HCT116 (cell line): ENCODE results near the gene SNRNP70. TPM values are rescaled to one million over a fixed set of nuclear protein-coding genes. Genes with fewer than 3 reads are reported as not detected.
A peak's percentile ranks its signal among the peaks of the same experiment; 100 is the strongest.
"Not testable (repeated sequence)": the region's sequence is repeated elsewhere in the genome, so short reads cannot be mapped to it uniquely, and the experiment has no call there.

Experiments used
- ATAC-seq: fragments of 200-7000 bp; cut with Tn5 transposase; 2 replicates; pipeline ENCODE4 v1.9.1; 2020; ENCODE audit warnings: mild to moderate bottlenecking, moderate library complexity
- BruUV-seq: library from RNA; stranded (reverse); fragments of 400-500 nt; replicated peaks from 2 replicates; lab custom pipeline; 2021; lab: Mats Ljungman, UMichigan
- CTCF ChIA-PET: fragments of 300-600 bp; sonication (Branson Sonifier 250); formaldehyde crosslinking; loops from one replicate; lab custom pipeline; 2021; ENCODE audit warnings: antibody characterized with exemption; lab: Charles Lee
- POLR2A ChIA-PET: fragments of 300-600, 350-600 bp; sonication (Branson Sonifier 250); formaldehyde crosslinking; loops from one replicate; lab custom pipeline; 2021; ENCODE audit warnings: antibody characterized with exemption; lab: Charles Lee
- RAD21 ChIA-PET, 2 experiments: fragments of 300-600 bp; sonication (Branson Sonifier 250); formaldehyde crosslinking; loops; one replicate each; lab custom pipeline; 2023; ENCODE audit warnings: low total read pairs in 2 of 2; ENCODE audit not compliant: uncharacterized antibody in 2 of 2, unreplicated experiment in 2 of 2, low non-redundant PET in 1 of 2; lab: Charles Lee
- DNase-seq: peaks from one replicate; pipeline ENCODE4 v3.0.0-alpha.2; 2010; ENCODE audit warnings: low read depth, low spot score
- H2AFZ ChIP-seq: fragments of 200-600 bp; shearing (Covaris generic), sonication (generic); 2 replicates; pipeline ENCODE4 v1.6.1; 2017; ENCODE audit warnings: low read depth, mixed run types, mixed read lengths, antibody characterized with exemption, low read length; ENCODE audit not compliant: poor library complexity, severe bottlenecking
- H3K27ac ChIP-seq: 2 replicates; pipeline ENCODE4 v1.5.1; 2012; ENCODE audit warnings: low read depth, low read length
- H3K27me3 ChIP-seq: fragments of 200-600 bp; sonication (generic); 2 replicates; pipeline ENCODE4 v1.6.1; 2016; ENCODE audit warnings: mixed run types, low read length, mixed read lengths; ENCODE audit not compliant: insufficient read depth
- H3K36me3 ChIP-seq, 2 experiments: fragments of 200-500 bp in 1 of 2; fragments of 200-600 bp in 1 of 2; sonication (Bioruptor generic) in 1 of 2; sonication (generic) in 1 of 2; 2 replicates each; pipeline versions ENCODE4 v1.5.1 to v1.6.1; 2014 to 2016; ENCODE audit warnings: low read length in 2 of 2, inconsistent platforms in 1 of 2, mixed read lengths in 1 of 2, mixed run types in 1 of 2; ENCODE audit not compliant: insufficient read depth in 2 of 2, control insufficient read depth in 1 of 2
- H3K4me1 ChIP-seq, 2 experiments: fragments of 200-600 bp in 1 of 2; sonication (generic) in 1 of 2; 2 replicates each; pipeline versions ENCODE4 v1.5.1 to v1.6.1; 2012 to 2017; ENCODE audit warnings: low read length in 2 of 2, inconsistent platforms in 1 of 2, mild to moderate bottlenecking in 1 of 2, mixed read lengths in 1 of 2, mixed run types in 1 of 2, moderate library complexity in 1 of 2; ENCODE audit not compliant: insufficient read depth in 2 of 2, control insufficient read depth in 1 of 2
- H3K4me2 ChIP-seq: fragments of 200-600 bp; sonication (generic); 2 replicates; pipeline ENCODE4 v1.6.1; 2017; ENCODE audit warnings: mixed run types, low read length, mixed read lengths
- H3K4me3 ChIP-seq, 2 experiments: fragments of 200-600 bp in 1 of 2; sonication (generic) in 1 of 2; replicated peaks in 1 of 2; 2 replicates each; pipeline ENCODE4 v1.5.1; 2011 to 2016; ENCODE audit warnings: low read length in 2 of 2, control low read depth in 1 of 2, low read depth in 1 of 2, mild to moderate bottlenecking in 1 of 2, mixed read lengths in 1 of 2, mixed run types in 1 of 2
- H3K79me2 ChIP-seq: fragments of 200-600 bp; sonication (generic); 2 replicates; pipeline ENCODE4 v1.6.1; 2017; ENCODE audit warnings: mild to moderate bottlenecking, mixed run types, low read length, moderate library complexity, mixed read lengths; ENCODE audit not compliant: insufficient read depth
- H3K9ac ChIP-seq: fragments of 200-600 bp; sonication (generic); 2 replicates; pipeline ENCODE4 v1.6.1; 2016; ENCODE audit warnings: low read length, mixed read lengths
- H3K9me2 ChIP-seq: fragments of 200-600 bp; sonication (generic), shearing (Covaris generic); 2 replicates; pipeline ENCODE4 v1.6.1; 2017; ENCODE audit warnings: mixed run types, mild to moderate bottlenecking, moderate library complexity; ENCODE audit not compliant: insufficient read depth
- H3K9me3 ChIP-seq, 2 experiments: fragments of 200-500 bp in 1 of 2; fragments of 200-600 bp in 1 of 2; sonication (Bioruptor generic) in 1 of 2; sonication (generic) in 1 of 2; 2 replicates each; pipeline ENCODE4 v1.6.1; 2014 to 2017; ENCODE audit warnings: low read length in 2 of 2, mixed read lengths in 2 of 2, inconsistent platforms in 1 of 2, low read depth in 1 of 2, mild to moderate bottlenecking in 1 of 2, mixed run types in 1 of 2, moderate library complexity in 1 of 2; ENCODE audit not compliant: control insufficient read depth in 1 of 2, insufficient read depth in 1 of 2
- H4K20me1 ChIP-seq: fragments of 200-600 bp; sonication (generic), shearing (Covaris generic); 2 replicates; pipeline ENCODE4 v1.6.1; 2017; ENCODE audit warnings: mixed run types, mild to moderate bottlenecking, moderate library complexity; ENCODE audit not compliant: insufficient read depth
- EGR1 ChIP-seq: IDR thresholded peaks from 2 replicates; pipeline ENCODE4 v1.6.1; 2012; ENCODE audit warnings: low read depth
- ELF1 ChIP-seq: IDR thresholded peaks from 2 replicates; pipeline ENCODE4 v1.6.1; 2012; ENCODE audit warnings: low read depth, borderline replicate concordance
- EZH2 ChIP-seq: fragments of 200-600 bp; sonication (generic); IDR thresholded peaks from 2 replicates; pipeline ENCODE4 v1.6.1; 2017; ENCODE audit warnings: antibody characterized with exemption, mixed run types
- EZH2phosphoT487 ChIP-seq: fragments of 200-600 bp; IDR thresholded peaks from 2 replicates; pipeline ENCODE4 v1.6.1; 2018; ENCODE audit warnings: antibody characterized with exemption, borderline replicate concordance
- POLR2A ChIP-seq: IDR thresholded peaks from 2 replicates; pipeline ENCODE4 v1.7.0; 2011; ENCODE audit warnings: borderline replicate concordance; ENCODE audit not compliant: insufficient read depth, insufficient read length; ENCODE audit errors: extremely low read depth
- POLR2AphosphoS5 ChIP-seq: IDR thresholded peaks from 2 replicates; pipeline ENCODE4 v1.6.1; 2011; ENCODE audit warnings: mild to moderate bottlenecking, low read depth, low read length, moderate library complexity
- RAD21 ChIP-seq: IDR thresholded peaks from 2 replicates; pipeline ENCODE4 v1.6.1; 2012; ENCODE audit warnings: low read depth, mild to moderate bottlenecking
- SIN3A ChIP-seq: IDR thresholded peaks from 2 replicates; pipeline ENCODE4 v1.6.1; 2012; ENCODE audit warnings: low read depth
- SP1 ChIP-seq: IDR thresholded peaks from 2 replicates; pipeline ENCODE4 v1.6.1; 2012; ENCODE audit warnings: low read depth
- ZFX ChIP-seq: fragments of 450-650 bp; IDR thresholded peaks from 2 replicates; pipeline ENCODE4 v1.6.1; 2017
- intact Hi-C: fragments of 100-400 bp; cut with micrococcal nuclease; formaldehyde crosslinking; loops from 2 replicates; pipeline ENCODE4 v1.10.0; 2022
- total RNA-seq: library from RNA; stranded (reverse); gene quantifications from one replicate; pipeline ENCODE4 v1.2.1, GENCODE V29; 2021; ENCODE audit not compliant: unreplicated experiment
- TF ChIP-seq, protein P1 (sequence below), 3 experiments: fragments of 200-600 bp in 1 of 3; sonication (generic) in 1 of 3; IDR thresholded peaks in 2 of 3; conservative IDR thresholded peaks in 1 of 3; 2 replicates each; pipeline ENCODE4 v1.5.1; 2012 to 2017; ENCODE audit warnings: low read depth in 2 of 3, low read length in 2 of 3, antibody characterized with exemption in 1 of 3, borderline replicate concordance in 1 of 3, control low read depth in 1 of 3, mild to moderate bottlenecking in 1 of 3, mixed read lengths in 1 of 3, mixed run types in 1 of 3, moderate library complexity in 1 of 3; ENCODE audit not compliant: insufficient read depth in 1 of 3
- TF ChIP-seq, protein P2 (sequence below): IDR thresholded peaks from 2 replicates; pipeline ENCODE4 v1.6.1; 2011; ENCODE audit warnings: mild to moderate bottlenecking, low read length, moderate library complexity; ENCODE audit not compliant: insufficient replicate concordance; ENCODE audit errors: extremely low read depth
- TF ChIP-seq, protein P3 (sequence below): IDR thresholded peaks from 2 replicates; pipeline ENCODE4 v1.6.1; 2012

Gene SNRNP70
- total RNA-seq, 1 experiment from 2014 or later: 236 TPM

DNA sequence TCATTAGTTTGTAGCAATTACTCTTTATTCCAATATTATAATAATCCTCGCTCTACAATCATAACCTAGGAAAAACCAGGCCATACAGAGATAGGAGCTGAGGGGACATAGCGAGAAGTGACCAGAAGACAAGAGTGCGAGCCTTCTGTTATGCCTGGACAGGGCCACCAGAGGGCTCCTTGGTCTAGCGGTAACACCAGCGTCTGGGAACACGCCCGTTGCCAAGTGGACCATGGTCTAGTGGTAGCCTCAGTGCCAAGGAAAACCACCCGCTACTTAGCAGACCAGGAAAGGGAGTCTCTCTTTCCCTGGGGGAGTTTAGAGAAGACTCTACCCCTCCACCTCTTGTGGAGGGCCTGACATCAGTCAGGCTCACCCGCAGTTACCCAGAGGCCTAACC lies 10.4 kb upstream of the SNRNP70 start:
- H3K4me1 ChIP-seq: peaks cover 10 to 11% of the 10 kb centered on the region in 2 experiments
- BruUV-seq, H3K27me3 ChIP-seq, H3K4me2 ChIP-seq, H3K9ac ChIP-seq, H3K36me3 ChIP-seq, H3K4me3 ChIP-seq, H2AFZ ChIP-seq, POLR2A ChIA-PET, H3K9me2 ChIP-seq, H3K9me3 ChIP-seq, H3K79me2 ChIP-seq, H3K27ac ChIP-seq, DNase-seq, H4K20me1 ChIP-seq: not testable (repeated sequence)
- ATAC-seq: peak; percentile 54; the same call in 1 of the 2 replicates
- ChIA-PET CTCF (interaction anchor here (1.2 to 2.6 kb wide), 8 partner anchors 10 to 279 kb away, joined by 3 to 18 read pairs (median 8); partner anchors contain the start of genes CGB7 and NTF4), RAD21 (interaction anchor here in 1 of 2 experiments (0.6 to 1.4 kb wide), 2 partner anchors 124 to 133 kb away, joined by 3 read pairs; no protein-coding TSS in a partner anchor)
- TF ChIP-seq, protein P1, sequence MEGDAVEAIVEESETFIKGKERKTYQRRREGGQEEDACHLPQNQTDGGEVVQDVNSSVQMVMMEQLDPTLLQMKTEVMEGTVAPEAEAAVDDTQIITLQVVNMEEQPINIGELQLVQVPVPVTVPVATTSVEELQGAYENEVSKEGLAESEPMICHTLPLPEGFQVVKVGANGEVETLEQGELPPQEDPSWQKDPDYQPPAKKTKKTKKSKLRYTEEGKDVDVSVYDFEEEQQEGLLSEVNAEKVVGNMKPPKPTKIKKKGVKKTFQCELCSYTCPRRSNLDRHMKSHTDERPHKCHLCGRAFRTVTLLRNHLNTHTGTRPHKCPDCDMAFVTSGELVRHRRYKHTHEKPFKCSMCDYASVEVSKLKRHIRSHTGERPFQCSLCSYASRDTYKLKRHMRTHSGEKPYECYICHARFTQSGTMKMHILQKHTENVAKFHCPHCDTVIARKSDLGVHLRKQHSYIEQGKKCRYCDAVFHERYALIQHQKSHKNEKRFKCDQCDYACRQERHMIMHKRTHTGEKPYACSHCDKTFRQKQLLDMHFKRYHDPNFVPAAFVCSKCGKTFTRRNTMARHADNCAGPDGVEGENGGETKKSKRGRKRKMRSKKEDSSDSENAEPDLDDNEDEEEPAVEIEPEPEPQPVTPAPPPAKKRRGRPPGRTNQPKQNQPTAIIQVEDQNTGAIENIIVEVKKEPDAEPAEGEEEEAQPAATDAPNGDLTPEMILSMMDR (IDR thresholded peaks at IDR 0.05 in 2 of 3, conservative IDR thresholded peaks at IDR 0.05 in 1 of 3; ENCODE audit: borderline replicate concordance in 1 of 3, insufficient read depth in 1 of 3, low read depth in 2 of 3, low read length in 2 of 3): peak; percentile 48 to 70 (median 65)
- TF ChIP-seq RAD21: peak; percentile 75
- intact Hi-C loops: loop anchor here (1.0 to 2.0 kb wide), 3 partner anchors 124 to 286 kb away; no protein-coding TSS in a partner anchor

DNA sequence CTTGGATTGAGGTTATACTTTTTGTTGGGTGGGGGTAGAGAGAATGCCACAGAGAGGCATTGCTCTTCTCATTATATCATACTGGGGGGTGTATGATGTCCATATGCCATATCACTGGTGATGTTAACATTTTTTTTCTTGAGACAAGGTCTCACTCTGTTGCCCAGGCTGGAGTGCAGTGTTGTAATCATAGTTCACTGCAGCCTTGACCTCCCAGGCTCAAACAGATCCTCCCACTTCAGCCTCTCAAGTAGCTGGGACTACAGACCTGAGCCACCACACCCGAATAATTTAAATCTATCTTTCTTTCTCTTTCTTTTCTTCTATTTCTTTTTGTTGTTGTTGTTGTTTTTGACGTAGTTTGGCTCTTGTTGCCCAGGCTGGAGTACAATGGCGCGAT lies 4.9 kb upstream of the SNRNP70 start:
- intact Hi-C loops: no loop called here
- Histone ChIP-seq H3K4me2 (no peak overlapping the region), H3K9me3 (no peaks in the 10 kb centered on the region), H3K27me3 (no peaks in the 10 kb centered on the region), H4K20me1 (no peaks in the 10 kb centered on the region), H3K4me3 (no peak overlapping the region), H3K27ac (no peak overlapping the region), H3K4me1 (peaks cover 0 to 9% of the 10 kb centered on the region in 2 experiments; a peak in 2 of 4 replicates), H3K9ac (no peak overlapping the region), H3K9me2 (no peaks in the 10 kb centered on the region), H3K79me2 (peaks cover 2% of the 10 kb centered on the region), H2AFZ (no peak overlapping the region), H3K36me3 (no peaks in the 10 kb centered on the region)
- POLR2A ChIA-PET: no interaction called here
- DNase-seq (no peak), ATAC-seq (no peak)
- CTCF ChIA-PET: no interaction called here
- RAD21 ChIA-PET: no interaction called here
- BruUV-seq: no TSS peak
- TF ChIP-seq, protein P2, sequence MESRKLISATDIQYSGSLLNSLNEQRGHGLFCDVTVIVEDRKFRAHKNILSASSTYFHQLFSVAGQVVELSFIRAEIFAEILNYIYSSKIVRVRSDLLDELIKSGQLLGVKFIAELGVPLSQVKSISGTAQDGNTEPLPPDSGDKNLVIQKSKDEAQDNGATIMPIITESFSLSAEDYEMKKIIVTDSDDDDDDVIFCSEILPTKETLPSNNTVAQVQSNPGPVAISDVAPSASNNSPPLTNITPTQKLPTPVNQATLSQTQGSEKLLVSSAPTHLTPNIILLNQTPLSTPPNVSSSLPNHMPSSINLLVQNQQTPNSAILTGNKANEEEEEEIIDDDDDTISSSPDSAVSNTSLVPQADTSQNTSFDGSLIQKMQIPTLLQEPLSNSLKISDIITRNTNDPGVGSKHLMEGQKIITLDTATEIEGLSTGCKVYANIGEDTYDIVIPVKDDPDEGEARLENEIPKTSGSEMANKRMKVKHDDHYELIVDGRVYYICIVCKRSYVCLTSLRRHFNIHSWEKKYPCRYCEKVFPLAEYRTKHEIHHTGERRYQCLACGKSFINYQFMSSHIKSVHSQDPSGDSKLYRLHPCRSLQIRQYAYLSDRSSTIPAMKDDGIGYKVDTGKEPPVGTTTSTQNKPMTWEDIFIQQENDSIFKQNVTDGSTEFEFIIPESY: no peak
- TF ChIP-seq ZFX: no peak
- TF ChIP-seq ELF1: no peak
- no peak for TF ChIP-seq EGR1
- TF ChIP-seq RAD21: no peak
- TF ChIP-seq POLR2AphosphoS5: no peak
- TF ChIP-seq EZH2: no peak
- TF ChIP-seq POLR2A: no peak
- no peak for TF ChIP-seq SP1
- TF ChIP-seq, protein P1 (IDR thresholded peaks at IDR 0.05 in 2 of 3, conservative IDR thresholded peaks at IDR 0.05 in 1 of 3; ENCODE audit: borderline replicate concordance in 1 of 3, insufficient read depth in 1 of 3, low read depth in 2 of 3, low read length in 2 of 3): no peak
- TF ChIP-seq, protein P3, sequence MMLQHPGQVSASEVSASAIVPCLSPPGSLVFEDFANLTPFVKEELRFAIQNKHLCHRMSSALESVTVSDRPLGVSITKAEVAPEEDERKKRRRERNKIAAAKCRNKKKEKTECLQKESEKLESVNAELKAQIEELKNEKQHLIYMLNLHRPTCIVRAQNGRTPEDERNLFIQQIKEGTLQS: no peak
- TF ChIP-seq SIN3A: no peak
- no peak for TF ChIP-seq EZH2phosphoT487
